Measurements from ENCODE around the gene MIB1. TPM values are rescaled to one million over a fixed set of nuclear protein-coding genes. Genes with fewer than 3 reads are reported as not detected.

Gene MIB1
- total RNA-seq, 2 experiments from 2014 or later: 13.6 to 15.3 TPM

GRCh38 chr18:21805771-21806366 is 65.3 kb downstream of the MIB1 start:
- H3K9me3 ChIP-seq (ENCODE audit: control insufficient read depth in 1 of 2, insufficient read depth in 1 of 2, low read length in 2 of 2): peaks cover 0 to 7% of the 10 kb centered on the region in 2 experiments
- no peak overlapping the region for H3K4me3 ChIP-seq (ENCODE audit: low read length)
- ChIA-PET CTCF (interaction anchor here (0.7 kb wide), 1 partner anchor 316 kb away, joined by 3 read pairs; no protein-coding TSS in a partner anchor), POLR2A (interaction anchor here (0.6 to 1.4 kb wide), 2 partner anchors 28 to 206 kb away, joined by 3 read pairs; no protein-coding TSS in a partner anchor)
- no peak for ATAC-seq (ENCODE audit: poor library complexity)
- no peak for TF ChIP-seq CTCF (IDR thresholded peaks at IDR 0.05)
- no peak for DNase-seq
- peaks cover 6% of the 10 kb centered on the region for H3K9me3 Mint-ChIP-seq
- H3K36me3 Mint-ChIP-seq (ENCODE audit: low read depth): peaks cover 87% of the 10 kb centered on the region
- no peak overlapping the region for H3K27ac ChIP-seq (ENCODE audit: low read depth in 1 of 2, low read length in 2 of 2)
- no peak overlapping the region for H3K4me3 Mint-ChIP-seq
- no peaks in the 10 kb centered on the region for H3K27me3 Mint-ChIP-seq
- H3K4me1 ChIP-seq (ENCODE audit: insufficient read depth, low read length): no peaks in the 10 kb centered on the region
- H3K4me1 Mint-ChIP-seq (ENCODE audit: low read depth): no peaks in the 10 kb centered on the region
- peaks cover 27% of the 10 kb centered on the region for H3K36me3 ChIP-seq (ENCODE audit: insufficient read depth, low read length)
- no peak overlapping the region for H3K27ac Mint-ChIP-seq
- H3K27me3 ChIP-seq (ENCODE audit: control insufficient read depth in 1 of 2, insufficient read depth in 2 of 2, low read length in 2 of 2): no peaks in the 10 kb centered on the region
- intact Hi-C loops (cut with DNase I, micrococcal nuclease): loop anchor here in 1 of 2 experiments (10.0 kb wide), 1 partner anchor 101 kb away; the partner anchor contains the start of gene ABHD3

- ChIA-PET CTCF (interaction anchor here (1.3 kb wide), 1 partner anchor 7 kb away, joined by 3 read pairs; no protein-coding TSS in a partner anchor), POLR2A (no interaction called here)
- no peak for ATAC-seq (ENCODE audit: poor library complexity)
- H3K27ac Mint-ChIP-seq: no peak overlapping the region
- TF ChIP-seq CTCF (IDR thresholded peaks at IDR 0.05): no peak
- intact Hi-C loops (cut with DNase I, micrococcal nuclease): loop anchor here in 1 of 2 experiments (10.0 kb wide), 1 partner anchor 103 kb away; the partner anchor contains the start of gene ABHD3
- Histone ChIP-seq H3K4me3 (ENCODE audit: low read length) (no peak overlapping the region), H3K4me1 (ENCODE audit: insufficient read depth, low read length) (no peaks in the 10 kb centered on the region), H3K9me3 (ENCODE audit: control insufficient read depth in 1 of 2, insufficient read depth in 1 of 2, low read length in 2 of 2) (peaks cover 0 to 7% of the 10 kb centered on the region in 2 experiments), H3K36me3 (ENCODE audit: insufficient read depth, low read length) (peaks cover 21% of the 10 kb centered on the region), H3K27me3 (ENCODE audit: control insufficient read depth in 1 of 2, insufficient read depth in 2 of 2, low read length in 2 of 2) (no peaks in the 10 kb centered on the region), H3K27ac (ENCODE audit: low read depth in 1 of 2, low read length in 2 of 2) (no peak overlapping the region)
- H3K36me3 Mint-ChIP-seq (ENCODE audit: low read depth): peaks cover 68% of the 10 kb centered on the region
- no peak overlapping the region for H3K4me3 Mint-ChIP-seq
- H3K4me1 Mint-ChIP-seq (ENCODE audit: low read depth): no peaks in the 10 kb centered on the region
- no peaks in the 10 kb centered on the region for H3K27me3 Mint-ChIP-seq
- DNase-seq: no peak
- H3K9me3 Mint-ChIP-seq: peaks cover 6% of the 10 kb centered on the region
These were observed 67.6 kb downstream of the MIB1 start for GRCh38 chr18:21808185-21808584.

- Mint-ChIP-seq H3K27me3 (no peaks in the 10 kb centered on the region), H3K9me3 (peaks cover 6% of the 10 kb centered on the region), H3K27ac (no peak overlapping the region), H3K4me1 (ENCODE audit: low read depth) (no peaks in the 10 kb centered on the region), H3K4me3 (no peak overlapping the region), H3K36me3 (ENCODE audit: low read depth) (peaks cover 55% of the 10 kb centered on the region)
- Histone ChIP-seq H3K36me3 (ENCODE audit: insufficient read depth, low read length) (peaks cover 9% of the 10 kb centered on the region), H3K4me1 (ENCODE audit: insufficient read depth, low read length) (no peaks in the 10 kb centered on the region), H3K27me3 (ENCODE audit: control insufficient read depth in 1 of 2, insufficient read depth in 2 of 2, low read length in 2 of 2) (no peaks in the 10 kb centered on the region), H3K27ac (ENCODE audit: low read depth in 1 of 2, low read length in 2 of 2) (no peak overlapping the region), H3K9me3 (ENCODE audit: control insufficient read depth in 1 of 2, insufficient read depth in 1 of 2, low read length in 2 of 2) (peaks cover 0 to 7% of the 10 kb centered on the region in 2 experiments), H3K4me3 (ENCODE audit: low read length) (no peak overlapping the region)
- no peak for TF ChIP-seq CTCF (IDR thresholded peaks at IDR 0.05)
- intact Hi-C loops (cut with DNase I, micrococcal nuclease): loop anchor here in 1 of 2 experiments (10.0 kb wide), 1 partner anchor 105 kb away; the partner anchor contains the start of gene ABHD3
- POLR2A ChIA-PET: no interaction called here
- DNase-seq (no peak), ATAC-seq (ENCODE audit: poor library complexity) (no peak)
- CTCF ChIA-PET: no interaction called here
These were observed 69.1 kb downstream of the MIB1 start for GRCh38 chr18:21809725-21810124.
